HL-60 (cell line): ENCODE data around the gene SNX3.

Experiments
- DNase-seq, 2 experiments: peaks; one replicate each; pipeline ENCODE4 v3.0.0-alpha.2; 2010 to 2020; ENCODE audit warnings: low read depth in 1 of 2, low spot score in 1 of 2
- H3K27ac ChIP-seq: fragments of 250-450 bp; sonication (Bioruptor Pico); replicated peaks from 2 replicates; pipeline ENCODE4 v1.5.1; 2020; ENCODE audit warnings: mild to moderate bottlenecking, moderate library complexity
- H3K27me3 ChIP-seq: fragments of 250-450 bp; sonication (Bioruptor Pico); 2 replicates; pipeline ENCODE4 v1.5.1; 2021; ENCODE audit warnings: mild to moderate bottlenecking, moderate library complexity; ENCODE audit not compliant: insufficient read depth, poor library complexity, severe bottlenecking
- H3K4me3 ChIP-seq: replicated peaks from 2 replicates; pipeline ENCODE4 v1.5.1; 2011; ENCODE audit warnings: mild to moderate bottlenecking, control low read depth, low read length; ENCODE audit not compliant: insufficient read depth
- CTCF ChIP-seq: IDR thresholded peaks from one replicate; pipeline ENCODE4 v1.5.1; 2011; ENCODE audit warnings: low read length, control low read depth, inconsistent platforms; ENCODE audit not compliant: insufficient read depth
- GABPA ChIP-seq: IDR thresholded peaks from 2 replicates; pipeline ENCODE4 v1.6.1; 2012; ENCODE audit warnings: low read depth
- POLR2AphosphoS5 ChIP-seq: IDR thresholded peaks from 2 replicates; pipeline ENCODE4 v1.6.1; 2012; ENCODE audit warnings: low read depth
- REST ChIP-seq: IDR thresholded peaks from 2 replicates; pipeline ENCODE4 v1.6.1; 2012; ENCODE audit warnings: low read depth; ENCODE audit not compliant: insufficient replicate concordance
- SPI1 ChIP-seq: IDR thresholded peaks from 2 replicates; pipeline ENCODE4 v1.6.1; 2012; ENCODE audit warnings: low read depth, mild to moderate bottlenecking, borderline replicate concordance

SNX3 gene

GRCh38 chr6:108268845-108269244 is 8.0 kb upstream of the SNX3 start:
- no peak for DNase-seq
- no peak overlapping the region for H3K4me3 ChIP-seq
- H3K27ac ChIP-seq = no peak overlapping the region
- TF ChIP-seq REST (no peak), CTCF (no peak), SPI1 (no peak), POLR2AphosphoS5 (no peak), GABPA (no peak)
- no peaks in the 10 kb centered on the region for H3K27me3 ChIP-seq

- TF ChIP-seq REST = no peak
- no peak for TF ChIP-seq GABPA
- no peak for TF ChIP-seq SPI1
- no peak for TF ChIP-seq CTCF
- no peak for TF ChIP-seq POLR2AphosphoS5
- Histone ChIP-seq H3K27me3 (no peaks in the 10 kb centered on the region), H3K4me3 (no peak overlapping the region), H3K27ac (no peak overlapping the region)
- no peak for DNase-seq
Observed at GRCh38 chr6:108263371-108263770, 2.5 kb upstream of the SNX3 start.

- Histone ChIP-seq H3K27me3 (no peaks in the 10 kb centered on the region), H3K27ac (peak overlapping the region; percentile 93), H3K4me3 (peak overlapping the region; percentile 88)
- no peak for TF ChIP-seq REST
- no peak for TF ChIP-seq SPI1
- no peak for TF ChIP-seq GABPA
- TF ChIP-seq CTCF = no peak
- no peak for TF ChIP-seq POLR2AphosphoS5
- DNase-seq = peak in 1 of 2 experiments; percentile 43
Observed at GRCh38 chr6:108260126-108260808, 573 bp downstream of the SNX3 start.
